IMR-90 (cell line): ENCODE data around the gene NPPA. TPM values are rescaled to one million over a fixed set of nuclear protein-coding genes. Genes with fewer than 3 reads are reported as not detected.

Experiments
- ATAC-seq: fragments of 200-7000 bp; cut with Tn5 transposase; 2 replicates; pipeline ENCODE4 v1.9.1; 2020; ENCODE audit warnings: low read depth, mild to moderate bottlenecking, moderate library complexity
- BruUV-seq: library from RNA; stranded (reverse); fragments of 400-500 nt; replicated peaks from 2 replicates; lab custom pipeline; 2021; lab: Mats Ljungman, UMichigan
- CTCF ChIA-PET: fragments of 300-600 bp; formaldehyde crosslinking; extraction: SDS; loops from one replicate; lab custom pipeline; 2021; ENCODE audit warnings: antibody characterized with exemption; lab: Yijun Ruan, JAX
- POLR2A ChIA-PET: fragments of 300-600 bp; sonication (Branson Sonifier 250); formaldehyde crosslinking; loops from one replicate; lab custom pipeline; 2022; ENCODE audit warnings: antibody characterized with exemption; ENCODE audit not compliant: unreplicated experiment; lab: Charles Lee
- DNase-seq: peaks from one replicate; pipeline ENCODE4 v3.0.0; 2013
- H2AFZ ChIP-seq: replicated peaks from 2 replicates; pipeline ENCODE3; 2013; ENCODE audit warnings: low read length, mild to moderate bottlenecking; ENCODE audit not compliant: poor library complexity
- H2AK5ac ChIP-seq: 2 replicates; pipeline ENCODE4 v1.6.1; 2013; ENCODE audit warnings: low read depth, low read length, inconsistent platforms
- H2AK9ac ChIP-seq: replicated peaks from 2 replicates; pipeline ENCODE3; 2013; ENCODE audit warnings: mild to moderate bottlenecking, low read depth, low read length, moderate library complexity; ENCODE audit not compliant: poor library complexity
- H2BK120ac ChIP-seq: 2 replicates; pipeline ENCODE4 v1.6.1; 2013; ENCODE audit warnings: low read depth, low read length, inconsistent platforms
- H2BK15ac ChIP-seq: 3 replicates; pipeline ENCODE4 v1.6.1; 2013; ENCODE audit warnings: low read depth, low read length, inconsistent platforms
- H2BK20ac ChIP-seq: 2 replicates; pipeline ENCODE4 v1.6.1; 2013; ENCODE audit warnings: low read depth, mild to moderate bottlenecking, inconsistent platforms, low read length, moderate library complexity
- H2BK5ac ChIP-seq: 2 replicates; pipeline ENCODE4 v1.6.1; 2013; ENCODE audit warnings: mild to moderate bottlenecking, low read depth, low read length, inconsistent platforms; ENCODE audit not compliant: poor library complexity, severe bottlenecking
- H3K14ac ChIP-seq: replicated peaks from 2 replicates; pipeline ENCODE4 v1.6.1; 2013; ENCODE audit warnings: low read depth, low read length, inconsistent platforms
- H3K18ac ChIP-seq: 2 replicates; pipeline ENCODE4 v1.6.1; 2013; ENCODE audit warnings: low read depth, low read length, control low read depth
- H3K23ac ChIP-seq: 2 replicates; pipeline ENCODE4 v1.6.1; 2013; ENCODE audit warnings: low read depth, low read length, inconsistent platforms
- H3K27ac ChIP-seq: 2 replicates; pipeline ENCODE4 v1.5.1; 2013; ENCODE audit warnings: mild to moderate bottlenecking, control low read depth, low read length; ENCODE audit not compliant: insufficient read depth
- H3K27me3 ChIP-seq: 2 replicates; pipeline ENCODE4 v1.6.1; 2013; ENCODE audit warnings: low read length; ENCODE audit not compliant: control insufficient read depth, insufficient read depth
- H3K36me3 ChIP-seq: 2 replicates; pipeline ENCODE4 v1.6.1; 2013; ENCODE audit warnings: low read length, mixed read lengths; ENCODE audit not compliant: control insufficient read depth, insufficient read depth
- H3K4ac ChIP-seq: 2 replicates; pipeline ENCODE4 v1.6.1; 2013; ENCODE audit warnings: low read depth, low read length, inconsistent platforms
- H3K4me1 ChIP-seq: 2 replicates; pipeline ENCODE4 v1.6.1; 2013; ENCODE audit warnings: low read length, mixed read lengths; ENCODE audit not compliant: control insufficient read depth, insufficient read depth
- H3K4me2 ChIP-seq: 2 replicates; pipeline ENCODE4 v1.6.1; 2013; ENCODE audit warnings: low read depth, mild to moderate bottlenecking, control low read depth, low read length, moderate library complexity
- H3K4me3 ChIP-seq: 2 replicates; pipeline ENCODE4 v1.5.1; 2013; ENCODE audit warnings: low read depth, mild to moderate bottlenecking, control low read depth, low read length, moderate library complexity; ENCODE audit not compliant: insufficient read depth
- H3K56ac ChIP-seq: 2 replicates; pipeline ENCODE4 v1.6.1; 2013; ENCODE audit warnings: low read length, inconsistent platforms; ENCODE audit not compliant: insufficient read depth; ENCODE audit errors: extremely low read depth
- H3K79me1 ChIP-seq, 2 experiments: 2 replicates each; pipeline ENCODE4 v1.6.1; 2013; ENCODE audit warnings: low read length in 2 of 2, inconsistent platforms in 1 of 2, low read depth in 1 of 2
- H3K9ac ChIP-seq: 2 replicates; pipeline ENCODE4 v1.6.1; 2013; ENCODE audit warnings: low read depth, low read length, control low read depth
- H3K9me1 ChIP-seq: 2 replicates; pipeline ENCODE4 v1.6.1; 2013; ENCODE audit warnings: low read length, inconsistent platforms; ENCODE audit not compliant: insufficient read depth
- H3K9me3 ChIP-seq: 2 replicates; pipeline ENCODE4 v1.6.1; 2013; ENCODE audit warnings: low read length; ENCODE audit not compliant: control insufficient read depth, insufficient read depth
- H4K20me1 ChIP-seq: 2 replicates; pipeline ENCODE4 v1.6.1; 2013; ENCODE audit warnings: low read length, inconsistent platforms; ENCODE audit not compliant: insufficient read depth
- H4K5ac ChIP-seq: 2 replicates; pipeline ENCODE4 v1.6.1; 2013; ENCODE audit warnings: mild to moderate bottlenecking, low read depth, low read length, control low read depth
- H4K8ac ChIP-seq, 2 experiments: 2 replicates each; pipeline ENCODE4 v1.6.1; 2013; ENCODE audit warnings: low read depth in 2 of 2, low read length in 2 of 2, control low read depth in 1 of 2, inconsistent platforms in 1 of 2
- H4K91ac ChIP-seq: 2 replicates; pipeline ENCODE4 v1.6.1; 2013; ENCODE audit warnings: low read depth, low read length, inconsistent platforms; ENCODE audit not compliant: insufficient read depth
- CEBPB ChIP-seq: IDR thresholded peaks from 2 replicates; pipeline ENCODE4 v1.6.1; 2012; ENCODE audit warnings: low read depth, low read length, improper control_type of control experiment
- FOS ChIP-seq: fragments of 150-350 bp; IDR thresholded peaks from 2 replicates; pipeline ENCODE4 v1.6.1; 2016; ENCODE audit warnings: low read depth, low read length
- MAFK ChIP-seq: IDR thresholded peaks from 2 replicates; pipeline ENCODE4 v1.6.1; 2012; ENCODE audit warnings: low read depth, low read length, improper control_type of control experiment
- POLR2A ChIP-seq: IDR thresholded peaks from 2 replicates; pipeline ENCODE4 v1.6.1; 2012; ENCODE audit warnings: mild to moderate bottlenecking, low read depth, low read length
- RCOR1 ChIP-seq: IDR thresholded peaks from 2 replicates; pipeline ENCODE4 v1.6.1; 2012; ENCODE audit warnings: mild to moderate bottlenecking, low read length, improper control_type of control experiment; ENCODE audit not compliant: insufficient replicate concordance
- SMC3 ChIP-seq: fragments of 150-350 bp; IDR thresholded peaks from 2 replicates; pipeline ENCODE4 v1.6.1; 2016; ENCODE audit warnings: low read depth, mild to moderate bottlenecking, antibody characterized with exemption, low read length, moderate library complexity
- WGBS, 2 experiments: methylation state at CpG; one replicate each; pipeline versions ENCODE4 v1.1.5 to v1.1.7; 2013; ENCODE audit warnings: missing lambda C conversion rate in 2 of 2; ENCODE audit not compliant: insufficient read length in 1 of 2; ENCODE audit errors: extremely low coverage in 2 of 2; 5-methylcytosine and 5-hydroxymethylcytosine counted together
- dilution Hi-C: fragments of 300-500 bp; cut with HindIII; formaldehyde crosslinking; loops from one replicate; pipeline ENCODE4 v1.14.3; 2018; ENCODE audit warnings: low sequenced_read_pairs; ENCODE audit not compliant: unreplicated experiment
- in situ Hi-C: fragments of 300-500 bp; cut with MboI; formaldehyde crosslinking; loops from 3 replicates; pipeline ENCODE4 v1.14.3; 2019; ENCODE audit warnings: low sequenced_read_pairs, inconsistent platforms, mixed read lengths
- intact Hi-C: fragments of 100-400 bp; cut with micrococcal nuclease; formaldehyde crosslinking; loops from 2 replicates; pipeline ENCODE4 v1.10.0; 2022
- polyA plus RNA-seq, 3 experiments: library from polyadenylated mRNA; depleted of rRNA; stranded (reverse); fragments of >200 nt; gene quantifications; 2 replicates each; pipeline ENCODE4 v1.2.3, GENCODE V29; 2012; ENCODE audit warnings: low replicate concordance in 1 of 3
- total RNA-seq: library from RNA; depleted of rRNA; stranded (reverse); fragments of >200 nt; gene quantifications from 2 replicates; pipeline ENCODE4 v1.2.3, GENCODE V29; 2012

The NPPA gene
- total and polyA plus RNA-seq, 2 of the 4 experiments (the other 2 are of a cell fraction) = not detected

DNA sequence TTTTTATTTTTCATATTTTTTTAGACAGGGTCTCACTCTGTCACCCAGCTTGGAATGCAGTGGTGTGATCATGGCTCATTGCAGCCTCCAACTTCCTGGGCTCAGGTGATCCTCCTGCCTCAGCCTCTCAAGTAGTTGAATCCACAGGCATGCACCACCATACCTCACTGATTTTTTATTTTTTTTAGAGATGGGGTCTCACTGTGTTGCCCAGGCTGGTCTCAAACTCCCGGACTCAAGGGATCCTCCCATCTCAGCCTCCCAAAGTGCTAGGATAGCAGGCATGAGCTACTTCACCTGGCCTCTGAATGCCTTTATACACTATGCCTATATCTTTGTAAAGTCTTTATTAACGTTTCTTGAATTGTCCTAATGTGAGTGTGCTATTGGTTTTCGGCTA is 21.5 kb upstream of the NPPA start:
- Histone ChIP-seq H3K14ac (no peak overlapping the region), H4K91ac (no peak overlapping the region), H3K56ac (no peak overlapping the region), H3K27ac (no peak overlapping the region), H3K23ac (no peak overlapping the region), H2BK20ac (no peak overlapping the region), H2BK120ac (no peak overlapping the region), H4K8ac (no peak overlapping the region), H3K27me3 (peaks cover 32% of the 10 kb centered on the region), H3K9ac (no peak overlapping the region), H3K4me2 (no peak overlapping the region), H2BK15ac (no peak overlapping the region), H4K5ac (no peak overlapping the region), H3K9me1 (no peaks in the 10 kb centered on the region), H3K79me1 (no peaks in the 10 kb centered on the region), H2AFZ (no peak overlapping the region), H3K9me3 (no peaks in the 10 kb centered on the region), H3K4ac (no peak overlapping the region), H3K36me3 (no peaks in the 10 kb centered on the region), H3K4me1 (no peaks in the 10 kb centered on the region), H2AK5ac (no peak overlapping the region), H2AK9ac (no peak overlapping the region), H3K18ac (no peak overlapping the region), H2BK5ac (no peak overlapping the region), H3K4me3 (no peak overlapping the region), H4K20me1 (no peaks in the 10 kb centered on the region)
- intact Hi-C loops (no loop called here), dilution Hi-C loops (no loop called here), in situ Hi-C loops (no loop called here)
- ChIA-PET CTCF (no interaction called here), POLR2A (interaction anchor here (1.2 kb wide), 1 partner anchor 39 kb away, joined by 3 read pairs; no protein-coding TSS in a partner anchor)
- no TSS peak for BruUV-seq
- TF ChIP-seq POLR2A (no peak), RCOR1 (no peak), MAFK (no peak), SMC3 (no peak), CEBPB (no peak), FOS (no peak)
- no peak for ATAC-seq
- WGBS, 2 experiments = no CpG with 5 or more reads among the region's 3 CpGs
- DNase-seq = no peak
